Ishikawa (cell line): ENCODE results near the gene TLCD1.

Experiments
- CEBPB ChIP-seq: IDR thresholded peaks from 2 replicates; pipeline ENCODE4 v1.6.1; 2012
- CREB1 ChIP-seq: IDR thresholded peaks from 2 replicates; pipeline ENCODE4 v1.6.1; 2012; ENCODE audit warnings: low read depth
- EGR1 ChIP-seq: IDR thresholded peaks from 2 replicates; pipeline ENCODE4 v1.6.1; 2012
- EP300 ChIP-seq: IDR thresholded peaks from 2 replicates; pipeline ENCODE4 v1.6.1; 2012; ENCODE audit warnings: borderline replicate concordance
- FOXM1 ChIP-seq: IDR thresholded peaks from 2 replicates; pipeline ENCODE4 v1.6.1; 2012; ENCODE audit warnings: low read depth, borderline replicate concordance
- MAX ChIP-seq: IDR thresholded peaks from 2 replicates; pipeline ENCODE4 v1.6.1; 2012
- NFIC ChIP-seq: IDR thresholded peaks from 2 replicates; pipeline ENCODE4 v1.6.1; 2012
- RAD21 ChIP-seq: IDR thresholded peaks from 2 replicates; pipeline ENCODE4 v1.6.1; 2012; ENCODE audit warnings: low read depth
- REST ChIP-seq: IDR thresholded peaks from 2 replicates; pipeline ENCODE4 v1.6.1; 2012; ENCODE audit warnings: low read depth, mild to moderate bottlenecking
- TAF1 ChIP-seq: IDR thresholded peaks from 2 replicates; pipeline ENCODE4 v1.6.1; 2012; ENCODE audit warnings: low read depth, mild to moderate bottlenecking
- TCF12 ChIP-seq: IDR thresholded peaks from 2 replicates; pipeline ENCODE4 v1.6.1; 2012; ENCODE audit warnings: low read depth
- TEAD4 ChIP-seq: IDR thresholded peaks from 2 replicates; pipeline ENCODE4 v1.6.1; 2012
- USF1 ChIP-seq: IDR thresholded peaks from 2 replicates; pipeline ENCODE4 v1.6.1; 2012
- YY1 ChIP-seq: IDR thresholded peaks from 2 replicates; pipeline ENCODE4 v1.6.1; 2012; ENCODE audit warnings: low read depth
- ZBTB7A ChIP-seq: IDR thresholded peaks from 2 replicates; pipeline ENCODE4 v1.6.1; 2012; ENCODE audit warnings: low read depth

TLCD1 gene

GRCh38 chr17:28747051-28747691 is 21.1 kb upstream of the TLCD1 start:
- TF ChIP-seq RAD21 = no peak
- TF ChIP-seq EGR1 = no peak
- no peak for TF ChIP-seq YY1
- TF ChIP-seq CREB1 = no peak
- no peak for TF ChIP-seq MAX
- TF ChIP-seq USF1 = no peak
- TF ChIP-seq REST = no peak
- TF ChIP-seq TCF12 = no peak
- no peak for TF ChIP-seq TAF1
- TF ChIP-seq TEAD4 = no peak
- TF ChIP-seq ZBTB7A = no peak
- no peak for TF ChIP-seq CEBPB
- no peak for TF ChIP-seq FOXM1
- no peak for TF ChIP-seq EP300
- no peak for TF ChIP-seq NFIC

DNA sequence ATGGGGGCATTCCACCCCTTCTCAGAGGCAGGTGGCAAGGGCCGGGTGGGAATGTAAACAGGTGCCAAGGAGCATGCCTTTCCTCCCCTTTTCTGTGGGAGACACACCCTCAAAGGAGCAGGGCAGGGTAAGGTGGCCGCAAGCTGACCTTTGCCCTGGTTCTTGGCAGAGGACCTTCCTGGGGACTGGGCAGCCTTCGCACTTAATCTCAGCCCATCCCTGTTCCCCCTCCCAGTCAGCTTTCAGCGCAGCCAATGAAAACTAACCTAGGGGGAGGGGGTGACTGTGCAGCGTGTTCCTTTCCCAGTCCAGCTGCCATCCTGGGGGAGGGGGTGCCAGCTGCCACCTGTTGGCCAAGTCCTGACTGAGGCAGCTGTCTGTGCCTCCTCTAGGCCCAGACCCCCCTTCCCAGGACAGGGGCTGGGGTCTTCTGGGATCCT is 20.6 kb upstream of the TLCD1 start:
- TF ChIP-seq YY1 = no peak
- no peak for TF ChIP-seq CEBPB
- TF ChIP-seq NFIC = 0 out of 2 replicates have a peak, but pooled peaks have one; percentile 6
- TF ChIP-seq TAF1 = no peak
- no peak for TF ChIP-seq REST
- no peak for TF ChIP-seq EP300
- TF ChIP-seq EGR1 = no peak
- no peak; the same call in 1 of the 2 replicates for TF ChIP-seq TEAD4
- 0 out of 2 replicates have a peak, but pooled peaks have one; percentile 38 for TF ChIP-seq MAX
- no peak for TF ChIP-seq USF1
- no peak for TF ChIP-seq CREB1
- TF ChIP-seq TCF12 = no peak; the same call in 1 of the 2 replicates
- TF ChIP-seq ZBTB7A = peak; percentile 65; the same call in 1 of the 2 replicates
- TF ChIP-seq RAD21 = no peak

DNA sequence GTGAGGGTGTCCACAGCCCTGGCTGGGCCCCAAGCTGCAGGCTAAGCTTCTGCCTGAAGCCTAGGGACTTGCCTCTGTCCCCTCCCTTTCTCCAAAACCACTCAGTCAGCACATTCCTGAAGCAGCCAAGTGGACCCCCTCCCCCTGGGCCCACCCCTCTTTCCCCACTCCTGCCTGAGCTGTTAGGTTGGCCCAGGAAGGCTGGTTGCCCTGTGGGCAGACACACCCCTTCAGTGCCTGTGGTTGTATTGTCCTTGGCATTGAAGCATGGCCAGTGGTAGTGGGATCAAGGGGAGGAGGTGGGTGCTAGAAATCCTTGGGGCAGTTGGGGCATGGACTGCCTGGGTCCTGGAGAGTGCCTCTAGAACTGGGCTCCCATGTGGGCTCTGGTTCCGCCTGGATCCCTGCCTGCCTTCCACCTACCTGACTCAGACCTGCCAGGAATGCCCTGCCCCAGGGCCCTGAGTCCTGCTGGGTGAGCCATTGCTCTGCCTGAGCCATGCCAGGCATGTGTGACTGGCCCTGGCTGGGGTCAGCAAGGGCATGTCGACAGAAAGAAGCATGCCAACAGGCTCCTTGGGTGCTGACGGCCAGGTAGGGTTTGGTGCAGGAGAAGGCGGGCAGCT is 19.9 kb upstream of the TLCD1 start:
- 0 out of 2 replicates have a peak, but pooled peaks have one; percentile 2 for TF ChIP-seq TCF12
- no peak for TF ChIP-seq TAF1
- peak; percentile 11; the same call in 1 of the 2 replicates for TF ChIP-seq TEAD4

GRCh38 chr17:28744972-28745785 is 19.1 kb upstream of the TLCD1 start:
- TF ChIP-seq CREB1 = no peak
- TF ChIP-seq RAD21 = no peak
- TF ChIP-seq TAF1 = no peak
- TF ChIP-seq FOXM1 = no peak
- no peak for TF ChIP-seq TEAD4
- no peak for TF ChIP-seq ZBTB7A
- no peak for TF ChIP-seq TCF12
- TF ChIP-seq USF1 = no peak
- no peak for TF ChIP-seq NFIC
- no peak for TF ChIP-seq EP300
- no peak for TF ChIP-seq CEBPB
- TF ChIP-seq REST = no peak
- no peak for TF ChIP-seq YY1
- TF ChIP-seq MAX = no peak
- TF ChIP-seq EGR1 = no peak
